HG02610 (cell line): ENCODE measurements around the gene CTSF.
A peak's percentile ranks its signal among the peaks of the same experiment; 100 is the strongest.
"Not testable (repeated sequence)": the region's sequence is repeated elsewhere in the genome, so short reads cannot be mapped to it uniquely, and the experiment has no call there.

Source experiments
- ATAC-seq: cut with Tn5 transposase; IDR thresholded peaks from one replicate; pipeline ENCODE4 v1.9.1; 2021; ENCODE audit warnings: mild to moderate bottlenecking, moderate library complexity; ENCODE audit not compliant: unreplicated experiment

The CTSF gene

DNA sequence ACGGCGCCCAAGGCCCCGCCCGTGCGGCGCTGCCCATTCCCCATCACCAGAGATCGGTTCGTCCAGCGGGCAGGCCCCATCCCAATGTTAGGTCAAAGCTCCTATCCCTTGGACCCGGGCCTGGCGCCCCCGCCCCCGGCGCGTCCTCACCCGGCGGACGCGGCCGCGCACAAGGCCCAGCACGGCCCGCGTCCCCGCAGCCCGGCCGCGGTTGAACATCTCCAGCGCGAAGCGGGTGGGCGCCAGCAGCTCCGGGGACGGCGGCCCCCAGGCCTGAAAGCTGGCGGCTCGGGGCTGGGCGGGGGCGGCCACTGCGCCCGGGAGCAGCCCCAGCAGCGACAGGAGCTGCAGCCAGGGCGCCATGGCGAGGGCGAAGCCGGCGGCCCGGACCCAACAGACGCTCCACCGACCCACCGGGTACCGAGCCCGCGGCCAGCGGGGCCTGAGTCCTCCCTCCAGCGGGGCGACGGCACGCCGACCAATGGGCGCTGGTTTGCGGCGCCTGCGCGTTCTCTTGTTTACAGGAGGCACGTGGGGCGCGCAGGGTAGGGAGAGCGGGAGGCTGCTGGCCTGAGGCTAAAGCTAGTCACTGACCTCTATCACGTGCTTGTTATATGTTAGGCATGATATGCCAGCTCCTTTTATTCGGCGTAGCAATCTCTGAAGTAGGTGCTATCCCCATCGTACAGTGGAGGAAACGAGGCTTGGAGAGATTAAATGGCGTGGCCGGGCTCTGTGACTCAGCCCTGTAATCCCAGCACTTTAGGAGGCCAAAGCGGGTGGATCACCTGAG lies at the start of gene CTSF:
TSS of gene CTSF (minus strand) at position 483 of the 793 bp plus-strand sequence. CDS start at position 363, 120 bp downstream.
- no peak for ATAC-seq

DNA sequence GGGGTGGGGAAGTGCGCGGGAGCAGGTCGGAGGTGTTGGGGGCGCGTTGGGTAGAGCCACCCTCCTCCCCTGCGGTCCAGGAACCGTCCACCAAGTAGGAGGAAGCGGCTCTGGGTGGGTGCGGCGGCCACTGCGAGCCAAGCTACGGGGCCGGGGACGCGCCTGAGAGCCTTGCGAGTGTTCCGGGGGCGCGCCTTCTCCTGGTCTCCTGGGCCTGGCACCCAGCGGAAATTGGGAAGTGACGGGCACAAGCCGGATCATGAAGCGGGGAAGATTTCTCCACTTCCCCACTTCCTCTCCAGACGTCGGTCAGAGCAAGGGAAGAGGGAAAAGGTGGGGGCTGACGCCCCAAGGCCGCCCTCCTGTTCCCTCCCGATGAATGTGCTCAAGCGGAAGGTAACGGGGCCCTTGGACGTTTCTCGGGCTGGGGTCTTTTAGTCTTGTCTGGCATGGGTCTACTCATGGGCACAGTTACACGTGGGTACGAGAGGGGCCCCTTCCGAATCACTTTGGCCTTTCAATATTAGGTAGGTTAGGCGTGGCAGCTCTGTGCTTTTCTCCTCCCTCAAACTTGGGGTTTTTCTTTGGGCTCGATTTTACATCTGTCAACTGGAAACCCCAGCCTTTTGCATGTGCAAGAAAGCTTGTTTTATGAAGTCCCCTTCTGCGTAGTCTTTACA lies 48.9 kb upstream of the CTSF start:
- no peak for ATAC-seq

GRCh38 chr11:66616379-66617154 lies 48.2 kb upstream of the CTSF start, which contains the start of gene RBM14:
TSS of gene RBM14 (plus strand) at chr11:66616630. CDS start at chr11:66616721, 91 bp downstream.
- peak; percentile 92 for ATAC-seq

GRCh38 chr11:66614073-66614472 lies 45.7 kb upstream of the CTSF start:
- no peak for ATAC-seq

GRCh38 chr11:66612458-66612857 lies 44.1 kb upstream of the CTSF start:
- ATAC-seq: no peak

- no peak for ATAC-seq
Observed at GRCh38 chr11:66609721-66610617, 41.6 kb upstream of the CTSF start.

DNA sequence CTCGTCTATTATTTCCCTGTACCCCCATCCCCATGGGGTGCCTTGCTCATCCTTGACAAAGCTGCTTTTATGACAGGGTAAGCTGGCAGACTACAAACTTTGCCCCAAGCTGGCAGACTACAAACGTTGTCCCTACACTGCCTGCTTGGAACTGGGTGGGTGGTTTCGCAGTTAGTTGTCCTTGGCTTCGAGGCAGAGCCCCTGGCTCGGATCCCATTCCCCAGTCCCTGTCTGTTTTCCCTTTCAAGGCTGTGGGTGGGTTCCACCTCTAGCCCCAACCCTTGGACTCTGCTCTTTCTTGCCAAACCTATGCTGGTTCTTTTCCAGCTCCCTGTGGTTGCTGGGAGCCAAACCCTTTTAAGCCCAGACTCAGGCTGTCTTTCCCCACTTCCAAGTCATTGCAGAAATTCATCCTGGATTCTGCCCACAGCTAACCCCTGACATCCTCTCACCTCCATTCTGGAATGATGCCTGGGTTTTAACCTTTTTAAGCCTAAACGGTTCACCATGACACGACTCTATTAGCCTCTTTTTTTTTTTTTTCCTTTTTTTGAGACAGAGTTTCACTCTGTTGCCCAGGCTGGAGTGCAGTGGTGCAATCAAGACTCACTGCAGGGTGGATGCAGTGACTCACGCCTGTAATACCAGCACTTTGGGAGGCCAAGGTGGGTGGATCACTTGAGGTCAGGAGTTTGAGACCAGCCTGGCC lies 38.9 kb upstream of the CTSF start:
- no peak for ATAC-seq

- ATAC-seq: not testable (repeated sequence)
Observed at GRCh38 chr11:66606608-66607007, 38.2 kb upstream of the CTSF start.

DNA sequence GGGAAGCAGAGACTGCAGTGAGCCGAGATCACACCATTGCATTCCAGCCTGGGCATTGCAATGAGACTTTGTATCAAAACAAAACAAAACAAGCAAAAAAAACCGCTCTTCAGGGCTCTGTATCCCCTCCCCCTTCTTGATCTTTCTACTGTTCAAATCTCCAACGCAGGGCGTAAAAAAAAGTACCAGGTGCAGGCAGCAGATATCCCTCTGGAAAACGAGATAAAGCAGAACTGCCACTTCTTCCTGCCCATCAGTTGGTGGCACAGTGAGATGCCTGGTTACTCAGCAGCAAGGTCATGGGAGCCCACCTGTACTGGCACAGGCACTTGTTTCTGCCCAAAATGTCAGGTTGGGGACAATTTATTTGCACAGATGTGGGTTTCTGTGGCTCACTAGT lies 35.7 kb upstream of the CTSF start:
- ATAC-seq: no peak

DNA sequence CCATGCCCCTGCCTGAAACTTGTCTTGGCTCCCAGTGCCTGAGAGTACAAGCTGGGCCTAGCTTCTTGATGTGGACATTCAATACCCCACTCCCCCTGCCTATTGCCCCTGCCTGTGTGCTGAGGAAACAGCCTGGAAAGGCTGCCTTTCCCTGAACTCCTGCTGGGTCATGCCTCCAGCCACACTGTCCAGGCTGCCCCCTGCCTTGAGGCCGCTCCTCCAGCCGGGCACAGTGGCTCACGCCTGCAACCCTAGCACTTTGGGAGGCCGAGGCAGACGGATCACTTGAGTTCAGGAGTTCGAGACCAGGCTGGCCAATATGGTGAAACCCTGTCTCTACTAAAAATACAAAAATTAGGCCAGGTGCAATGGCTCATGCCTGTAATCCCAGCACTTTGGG lies 34.7 kb upstream of the CTSF start:
- ATAC-seq: no peak

DNA sequence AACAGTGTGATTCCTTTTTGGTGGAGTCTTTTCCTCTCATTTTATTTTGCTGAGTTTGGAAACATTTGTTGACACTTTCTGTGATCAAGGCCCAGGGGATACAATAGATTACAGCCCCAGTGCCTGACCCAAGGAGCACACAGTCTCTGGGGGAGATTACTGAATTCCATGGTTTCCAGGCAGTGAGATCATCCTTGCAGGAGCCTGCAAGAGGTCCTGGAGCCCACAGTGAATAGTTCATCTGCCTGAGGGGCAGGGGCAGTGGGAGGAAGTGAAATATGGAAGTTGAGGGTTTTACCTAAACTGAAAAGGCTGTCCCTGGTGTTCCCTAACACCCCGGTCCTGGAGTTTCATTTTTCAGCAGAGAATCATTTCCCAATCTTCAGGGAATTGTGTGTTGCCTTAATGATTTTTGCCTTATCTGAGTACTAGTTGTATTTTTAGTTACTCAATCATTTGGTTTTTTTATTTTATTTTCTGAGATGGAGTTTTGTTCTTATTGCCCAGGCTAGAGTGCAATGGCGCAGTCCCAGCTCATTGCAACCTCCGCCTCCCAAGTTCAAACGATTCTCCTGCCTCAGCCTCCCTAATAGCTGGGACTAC lies 32.3 kb upstream of the CTSF start:
- ATAC-seq: no peak

DNA sequence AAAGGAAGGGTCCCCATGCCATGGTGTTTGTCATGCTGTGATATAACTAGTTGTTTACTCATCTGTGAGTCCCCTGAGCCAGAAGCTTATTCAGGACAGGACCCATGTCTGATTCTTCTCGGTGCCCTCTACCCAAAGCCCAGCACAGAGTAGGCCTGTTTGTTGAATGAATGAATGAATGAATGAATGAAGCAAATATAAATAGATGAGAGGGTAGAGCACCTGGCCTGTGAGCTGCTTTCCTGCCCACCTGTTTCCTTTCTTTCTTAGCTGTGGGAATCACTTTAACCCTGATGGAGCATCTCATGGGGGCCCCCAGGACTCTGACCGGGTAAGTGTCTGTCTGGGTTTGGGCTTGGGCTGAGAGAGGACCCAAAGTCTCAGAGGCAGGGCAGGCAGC lies 31.8 kb upstream of the CTSF start:
- no peak for ATAC-seq

DNA sequence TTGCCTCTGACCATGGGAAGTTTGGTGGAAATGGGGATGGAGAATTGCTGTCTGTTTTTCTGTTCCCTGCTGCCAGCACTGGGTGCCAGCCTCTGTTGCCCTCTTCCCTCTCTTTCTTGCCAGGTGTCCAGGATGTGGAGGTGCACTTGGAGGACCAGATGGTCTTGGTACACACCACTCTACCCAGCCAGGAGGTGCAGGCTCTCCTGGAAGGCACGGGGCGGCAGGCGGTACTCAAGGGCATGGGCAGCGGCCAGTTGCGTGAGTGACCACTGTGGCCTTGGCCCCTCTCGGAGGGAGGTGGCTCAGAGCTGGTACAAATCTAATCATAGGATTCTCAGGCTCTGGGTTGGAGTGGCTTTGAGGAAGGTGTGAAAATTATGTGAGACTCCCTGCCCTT lies 30.6 kb upstream of the CTSF start:
- no peak for ATAC-seq

DNA sequence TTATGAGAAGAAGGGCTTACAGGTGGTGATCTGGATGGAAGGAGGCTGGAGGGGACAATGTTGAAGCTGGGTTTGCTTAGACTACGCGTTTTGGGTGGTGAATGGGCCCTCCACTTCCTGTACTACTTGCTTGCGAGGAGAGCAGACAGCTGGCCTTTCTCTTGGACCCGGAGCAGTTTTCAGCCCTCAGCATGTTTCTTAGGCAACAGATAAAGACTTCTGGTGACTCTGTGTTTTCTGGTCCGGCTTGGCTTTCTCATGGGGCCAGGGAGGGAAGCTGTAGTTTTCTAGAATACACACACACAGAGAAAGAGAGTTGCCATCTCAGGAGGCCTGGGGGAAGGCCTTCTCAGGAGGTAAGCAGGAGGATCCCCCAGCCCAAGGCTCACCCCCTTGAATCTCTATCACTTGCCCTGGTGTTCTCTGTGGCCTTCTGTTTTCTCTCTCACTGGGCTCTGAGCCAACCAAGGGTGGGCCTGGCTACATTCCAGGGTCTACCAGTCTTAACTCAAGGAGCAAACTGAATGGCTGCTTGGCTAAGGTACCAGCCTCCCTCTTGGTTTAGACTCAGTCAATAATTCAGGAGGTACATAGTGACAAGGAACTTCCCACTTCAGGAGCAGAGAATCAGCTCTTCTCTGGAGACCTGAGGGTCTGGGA lies 27.0 kb upstream of the CTSF start:
- no peak for ATAC-seq

- ATAC-seq: no peak
Observed at GRCh38 chr11:66593650-66594049, 25.2 kb upstream of the CTSF start.

GRCh38 chr11:66593303-66593635 lies 24.9 kb upstream of the CTSF start:
- ATAC-seq: no peak

GRCh38 chr11:66592457-66593302 lies 24.3 kb upstream of the CTSF start, which contains the start of the genes CCDC87 and CCS:
TSS of gene CCDC87 (minus strand) at chr11:66593063. CDS start at chr11:66593015, 48 bp downstream.
TSS of gene CCS (plus strand) at chr11:66593185. CDS start at chr11:66593262, 77 bp downstream.
- peak; percentile 89 for ATAC-seq

DNA sequence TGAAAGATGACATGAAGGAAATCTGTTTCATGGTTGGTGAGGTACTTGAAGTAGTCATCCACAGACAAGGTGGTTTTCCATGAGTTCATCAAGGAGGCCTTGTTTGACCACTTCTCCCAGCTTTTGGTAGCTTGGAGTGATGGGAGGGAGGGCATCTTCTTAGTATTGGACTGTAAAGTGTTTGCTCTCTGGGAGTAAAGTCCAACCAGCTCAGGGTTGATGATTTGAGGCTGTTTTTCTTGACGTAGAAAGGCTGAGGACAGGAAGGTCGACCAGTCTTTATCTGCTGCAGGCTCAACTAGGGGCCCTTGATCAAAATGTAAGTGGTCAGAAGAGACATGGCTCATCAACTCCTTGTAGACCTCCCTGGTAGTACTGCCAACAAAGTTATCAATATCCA lies 22.8 kb upstream of the CTSF start:
- no peak for ATAC-seq
